OCI-LY1 (cell line): ENCODE results near the gene FAM180A.

Experiments used
- H2AFZ ChIP-seq: fragments of 200-600 bp; sonication (generic), shearing (Covaris generic); 2 replicates; pipeline ENCODE4 v1.6.0; 2014; ENCODE audit warnings: antibody characterized with exemption, mild to moderate bottlenecking, low read length
- H3F3A ChIP-seq: fragments of 200-600 bp; sonication (generic), shearing (Covaris generic); 2 replicates; pipeline ENCODE4 v1.6.0; 2014; ENCODE audit warnings: mild to moderate bottlenecking, antibody characterized with exemption, low read length, moderate library complexity; ENCODE audit not compliant: insufficient read depth
- H3K27ac ChIP-seq: fragments of 200-600 bp; sonication (generic); 2 replicates; pipeline ENCODE4 v1.5.1; 2014; ENCODE audit warnings: low read length, mixed run types, mild to moderate bottlenecking, low read depth; ENCODE audit not compliant: poor library complexity, severe bottlenecking
- H3K27me3 ChIP-seq: fragments of 200-600 bp; sonication (generic); 2 replicates; pipeline ENCODE4 v1.6.0; 2014; ENCODE audit warnings: antibody characterized with exemption, mild to moderate bottlenecking, low read length, moderate library complexity; ENCODE audit not compliant: insufficient read depth
- H3K36me3 ChIP-seq: fragments of 200-600 bp; sonication (generic); 2 replicates; pipeline ENCODE4 v1.6.1; 2014; ENCODE audit warnings: mild to moderate bottlenecking, antibody characterized with exemption, low read length, moderate library complexity, mixed read lengths; ENCODE audit not compliant: insufficient read depth
- H3K4me1 ChIP-seq: fragments of 200-600 bp; sonication (generic); 2 replicates; pipeline ENCODE4 v1.5.1; 2014; ENCODE audit warnings: mild to moderate bottlenecking, low read length, moderate library complexity; ENCODE audit not compliant: insufficient read depth, severe bottlenecking
- H3K4me2 ChIP-seq: fragments of 200-600 bp; sonication (generic), shearing (Covaris generic); 2 replicates; pipeline ENCODE4 v1.6.1; 2014; ENCODE audit warnings: low read length
- H3K4me3 ChIP-seq: fragments of 200-600 bp; sonication (generic); 2 replicates; pipeline ENCODE4 v1.5.1; 2014; ENCODE audit warnings: low read length, low read depth, mild to moderate bottlenecking, mixed read lengths; ENCODE audit not compliant: poor library complexity, severe bottlenecking
- H3K79me2 ChIP-seq: fragments of 200-600 bp; shearing (Covaris generic); 2 replicates; pipeline ENCODE4 v1.6.1; 2016; ENCODE audit warnings: mixed run types, low read length, mixed read lengths; ENCODE audit not compliant: insufficient read depth
- H3K9ac ChIP-seq: fragments of 200-600 bp; sonication (generic), shearing (Covaris generic); 2 replicates; pipeline ENCODE4 v1.6.1; 2014; ENCODE audit warnings: mild to moderate bottlenecking, low read length, mixed read lengths
- H3K9me2 ChIP-seq: fragments of 200-600 bp; sonication (generic), shearing (Covaris generic); 2 replicates; pipeline ENCODE4 v1.6.1; 2014; ENCODE audit warnings: low read depth, mild to moderate bottlenecking, low read length, mixed read lengths
- H3K9me3 ChIP-seq: fragments of 200-600 bp; shearing (Covaris generic); 2 replicates; pipeline ENCODE4 v1.6.1; 2014; ENCODE audit warnings: low read length, mixed read lengths
- H4K20me1 ChIP-seq: fragments of 200-600 bp; sonication (generic), shearing (Covaris generic); 2 replicates; pipeline ENCODE4 v1.6.0; 2016; ENCODE audit warnings: mild to moderate bottlenecking, low read length; ENCODE audit not compliant: insufficient read depth
- EZH2 ChIP-seq: fragments of 200-600 bp; sonication (generic), shearing (Covaris generic); IDR thresholded peaks from 2 replicates; pipeline ENCODE4 v1.8.0; 2017; ENCODE audit warnings: borderline replicate concordance, mixed run types, mild to moderate bottlenecking, antibody characterized with exemption, low read length, moderate library complexity, mixed read lengths
- TF ChIP-seq, protein P1 (sequence below): fragments of 200-600 bp; sonication (generic), shearing (Covaris generic); IDR thresholded peaks from 2 replicates; pipeline ENCODE4 v1.5.1; 2017; ENCODE audit warnings: mild to moderate bottlenecking, antibody characterized with exemption, low read length, moderate library complexity, mixed read lengths

FAM180A gene

DNA sequence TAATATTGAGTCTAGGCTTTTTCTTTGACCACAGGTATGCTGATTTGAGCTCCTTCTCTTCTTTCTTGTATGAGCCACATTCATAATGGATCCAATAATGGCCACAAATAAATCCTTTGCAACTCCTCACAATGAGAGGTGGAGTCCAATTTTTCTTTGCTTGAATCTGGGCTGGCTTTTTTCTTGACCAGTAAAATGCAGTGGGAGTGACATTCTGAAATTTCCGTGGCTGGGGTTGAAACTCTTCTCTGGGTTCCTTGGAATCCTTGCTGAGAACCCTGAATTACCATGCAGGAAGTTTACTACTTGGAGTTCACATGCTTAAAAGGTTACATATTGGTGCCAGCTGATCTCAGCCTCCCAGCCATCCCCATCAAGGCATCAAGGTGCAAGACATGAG is 22.4 kb upstream of the FAM180A start:
- Histone ChIP-seq H2AFZ (no peak overlapping the region), H3K79me2 (no peaks in the 10 kb centered on the region), H3K27me3 (no peaks in the 10 kb centered on the region), H3K27ac (no peak overlapping the region), H3F3A (no peaks in the 10 kb centered on the region), H3K4me2 (no peak overlapping the region), H3K9me2 (no peaks in the 10 kb centered on the region), H3K9me3 (no peaks in the 10 kb centered on the region), H3K9ac (no peak overlapping the region), H4K20me1 (no peaks in the 10 kb centered on the region), H3K4me3 (no peak overlapping the region), H3K4me1 (no peaks in the 10 kb centered on the region), H3K36me3 (no peaks in the 10 kb centered on the region)
- TF ChIP-seq EZH2 = no peak
- TF ChIP-seq, protein P1, sequence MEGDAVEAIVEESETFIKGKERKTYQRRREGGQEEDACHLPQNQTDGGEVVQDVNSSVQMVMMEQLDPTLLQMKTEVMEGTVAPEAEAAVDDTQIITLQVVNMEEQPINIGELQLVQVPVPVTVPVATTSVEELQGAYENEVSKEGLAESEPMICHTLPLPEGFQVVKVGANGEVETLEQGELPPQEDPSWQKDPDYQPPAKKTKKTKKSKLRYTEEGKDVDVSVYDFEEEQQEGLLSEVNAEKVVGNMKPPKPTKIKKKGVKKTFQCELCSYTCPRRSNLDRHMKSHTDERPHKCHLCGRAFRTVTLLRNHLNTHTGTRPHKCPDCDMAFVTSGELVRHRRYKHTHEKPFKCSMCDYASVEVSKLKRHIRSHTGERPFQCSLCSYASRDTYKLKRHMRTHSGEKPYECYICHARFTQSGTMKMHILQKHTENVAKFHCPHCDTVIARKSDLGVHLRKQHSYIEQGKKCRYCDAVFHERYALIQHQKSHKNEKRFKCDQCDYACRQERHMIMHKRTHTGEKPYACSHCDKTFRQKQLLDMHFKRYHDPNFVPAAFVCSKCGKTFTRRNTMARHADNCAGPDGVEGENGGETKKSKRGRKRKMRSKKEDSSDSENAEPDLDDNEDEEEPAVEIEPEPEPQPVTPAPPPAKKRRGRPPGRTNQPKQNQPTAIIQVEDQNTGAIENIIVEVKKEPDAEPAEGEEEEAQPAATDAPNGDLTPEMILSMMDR = no peak

DNA sequence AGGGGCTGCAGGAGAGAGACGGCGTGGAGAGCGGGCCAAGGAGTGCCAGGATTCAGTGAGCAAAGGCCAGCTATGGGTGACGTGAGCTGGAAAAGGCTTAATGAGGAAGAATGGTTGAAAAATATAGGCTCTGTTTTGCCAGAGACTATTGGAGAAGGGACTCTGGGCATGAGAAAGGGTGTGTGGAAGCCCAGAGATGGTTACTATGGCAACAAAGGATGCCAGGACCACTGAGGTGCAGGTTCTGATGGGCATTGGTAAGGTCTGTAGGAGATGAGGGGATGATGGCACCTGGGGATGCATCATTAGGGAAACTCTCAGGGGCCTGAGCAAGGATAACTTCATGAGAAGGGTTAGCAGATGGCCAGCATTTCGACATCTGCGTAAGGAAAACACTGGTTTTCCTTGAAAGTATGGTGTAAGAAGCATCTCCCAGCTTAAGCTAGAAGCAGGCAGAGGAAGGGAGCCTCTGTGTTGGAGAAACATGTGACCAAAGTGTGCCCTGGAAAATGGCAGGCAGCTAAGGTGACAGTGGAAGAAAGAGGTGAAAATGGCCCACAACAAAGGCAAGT is 21.6 kb upstream of the FAM180A start:
- Histone ChIP-seq H2AFZ (no peak overlapping the region), H3K27ac (no peak overlapping the region), H3K27me3 (no peaks in the 10 kb centered on the region), H3K9me2 (no peaks in the 10 kb centered on the region), H3K79me2 (no peaks in the 10 kb centered on the region), H3K36me3 (no peaks in the 10 kb centered on the region), H3K4me3 (no peak overlapping the region), H3F3A (no peaks in the 10 kb centered on the region), H3K9me3 (no peaks in the 10 kb centered on the region), H4K20me1 (no peaks in the 10 kb centered on the region), H3K9ac (no peak overlapping the region), H3K4me2 (no peak overlapping the region), H3K4me1 (no peaks in the 10 kb centered on the region)
- TF ChIP-seq, protein P1 = no peak
- no peak for TF ChIP-seq EZH2

DNA sequence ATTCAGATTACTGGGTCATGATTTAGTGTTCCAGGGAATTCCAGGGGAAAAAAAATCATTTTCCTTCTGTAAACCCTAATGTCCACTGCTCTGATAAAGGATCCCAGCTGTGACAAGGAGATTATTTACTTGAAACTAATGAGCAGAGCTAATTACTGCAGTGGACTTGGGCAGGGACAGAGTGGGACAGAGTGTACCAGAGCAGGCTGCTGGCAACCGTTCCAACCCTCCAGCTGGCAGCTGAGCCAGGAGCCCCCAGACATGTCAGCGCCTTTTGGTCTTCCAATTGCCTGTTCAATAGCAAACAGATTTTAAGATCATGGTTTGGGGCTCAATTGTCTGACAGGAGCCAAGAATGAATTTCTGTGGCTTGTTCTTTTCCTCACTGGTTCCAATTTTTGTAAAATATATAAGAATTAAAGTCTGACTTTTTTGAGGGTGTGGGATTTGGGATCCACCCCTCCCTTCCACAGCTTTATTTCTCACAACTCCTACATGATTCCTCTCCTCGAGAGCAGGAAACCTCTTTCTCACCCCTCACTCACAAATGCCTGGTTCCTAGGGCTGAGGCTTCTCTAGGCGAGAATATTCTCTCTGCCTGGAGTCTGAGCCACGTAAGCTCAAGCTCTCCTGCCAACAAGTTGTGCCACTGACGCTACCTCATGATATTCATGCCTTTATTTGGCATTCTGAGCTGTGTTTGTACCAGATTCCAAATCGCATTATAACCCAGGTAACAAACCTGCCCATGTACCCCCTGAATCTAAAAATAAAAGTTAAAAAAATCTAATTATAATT is 20.6 kb upstream of the FAM180A start:
- Histone ChIP-seq H3K9me3 (no peaks in the 10 kb centered on the region), H3K4me3 (no peak overlapping the region), H3K27me3 (no peaks in the 10 kb centered on the region), H3K79me2 (no peaks in the 10 kb centered on the region), H3K4me1 (no peaks in the 10 kb centered on the region), H3K4me2 (no peak overlapping the region), H3K36me3 (no peaks in the 10 kb centered on the region), H4K20me1 (no peaks in the 10 kb centered on the region), H3K9me2 (no peaks in the 10 kb centered on the region), H3F3A (no peaks in the 10 kb centered on the region), H3K27ac (no peak overlapping the region), H3K9ac (no peak overlapping the region), H2AFZ (no peak overlapping the region)
- TF ChIP-seq, protein P1 = no peak
- no peak for TF ChIP-seq EZH2
